HepG2 (cell line): ENCODE results near the gene TST. TPM values are rescaled to one million over a fixed set of nuclear protein-coding genes. Genes with fewer than 3 reads are reported as not detected.

Experiments used
- FOSL2 ChIP-seq: sonication (generic); formaldehyde crosslinking; IDR thresholded peaks from 2 replicates; pipeline ENCODE4 v1.4.0; 2020; ENCODE audit warnings: missing genetic modification reagents
- MBNL3 ChIP-seq: fragments of 250-450 bp; sonication (Bioruptor Pico); conservative IDR thresholded peaks from 2 replicates; pipeline ENCODE4 v1.8.0; 2022; ENCODE audit warnings: mild to moderate bottlenecking, inconsistent platforms
- POLR2AphosphoS2 ChIP-seq: IDR thresholded peaks from 2 replicates; pipeline ENCODE4 v1.6.1; 2011; ENCODE audit warnings: low read depth, low read length, improper control_type of control experiment
- SKI ChIP-seq: fragments of 450-650 bp; IDR thresholded peaks from one replicate; pipeline ENCODE4 v1.6.1; 2018; ENCODE audit warnings: mild to moderate bottlenecking; ENCODE audit not compliant: partially characterized antibody
- SNAI1 ChIP-seq: sonication (generic); formaldehyde crosslinking; IDR thresholded peaks from 2 replicates; pipeline ENCODE4 v1.5.0; 2020; ENCODE audit warnings: mild to moderate bottlenecking, missing genetic modification reagents, borderline replicate concordance
- TEAD2 ChIP-seq: sonication (generic); formaldehyde crosslinking; IDR thresholded peaks from 2 replicates; pipeline ENCODE4 v1.9.0; 2021; ENCODE audit warnings: missing genetic modification reagents
- USF2 ChIP-seq, 2 experiments: sonication (generic) in 1 of 2; formaldehyde crosslinking in 1 of 2; IDR thresholded peaks; 2 replicates each; pipeline versions ENCODE4 v1.5.1 to v1.6.1; 2011 to 2020; ENCODE audit warnings: borderline replicate concordance in 1 of 2, low read depth in 1 of 2, low read length in 1 of 2, mild to moderate bottlenecking in 1 of 2, missing genetic modification reagents in 1 of 2, moderate library complexity in 1 of 2
- ZNF331 ChIP-seq: sonication (generic); formaldehyde crosslinking; IDR thresholded peaks from 2 replicates; pipeline ENCODE4 v1.4.0; 2020; ENCODE audit warnings: missing genetic modification reagents
- ZNF558 ChIP-seq: sonication (generic); formaldehyde crosslinking; IDR thresholded peaks from 2 replicates; pipeline ENCODE4 v1.9.0; 2022; ENCODE audit warnings: mild to moderate bottlenecking, missing genetic modification reagents, borderline replicate concordance
- ZNF572 ChIP-seq: sonication (generic); formaldehyde crosslinking; IDR thresholded peaks from 2 replicates; pipeline ENCODE4 v1.5.1; 2020; ENCODE audit warnings: mild to moderate bottlenecking, missing genetic modification reagents
- ZNF747 ChIP-seq: sonication (generic); formaldehyde crosslinking; IDR thresholded peaks from 2 replicates; pipeline ENCODE4 v1.8.1; 2023; ENCODE audit warnings: missing genetic modification reagents, mild to moderate bottlenecking, borderline replicate concordance
- ZNF75D ChIP-seq: sonication (generic); formaldehyde crosslinking; IDR thresholded peaks from 2 replicates; pipeline ENCODE4 v1.8.1; 2023; ENCODE audit warnings: missing genetic modification reagents, mild to moderate bottlenecking, borderline replicate concordance
- polyA plus RNA-seq, 8 experiments: library from polyadenylated mRNA; depleted of rRNA in 3 of 8; stranded (reverse) in 7 of 8; unstranded in 1 of 8; fragments of >200 nt; fragmentation: Illumina TruSeq in 4 of 8; extraction: Trizol in 4 of 8; gene quantifications; 2 replicates each; pipeline versions ENCODE4 v1.2.1 to v1.2.3, GENCODE V29; 2011 to 2016; ENCODE audit warnings: low read depth in 4 of 8, missing spikeins in 1 of 8, mixed read lengths in 1 of 8; ENCODE audit not compliant: insufficient read depth in 1 of 8
- total RNA-seq, 5 experiments: library from RNA; depleted of rRNA; stranded (reverse); fragments of >200 nt; fragmentation: Illumina TruSeq; extraction: Trizol; gene quantifications; 2 replicates each; pipeline ENCODE4 v1.2.3, GENCODE V29; 2016; ENCODE audit warnings: low read depth in 1 of 5
- TF ChIP-seq, protein P1 (sequence below): fragments of 450-650 bp; IDR thresholded peaks from 2 replicates; pipeline ENCODE4 v1.6.1; 2016
- TF ChIP-seq, protein P2 (sequence below): sonication (generic); formaldehyde crosslinking; IDR thresholded peaks from 2 replicates; pipeline ENCODE4 v1.4.0; 2020; ENCODE audit warnings: missing genetic modification reagents, mild to moderate bottlenecking, borderline replicate concordance

The TST gene
- total and polyA plus RNA-seq, 2 of the 13 experiments (the other 11 are each of a cell fraction or from before 2014, with no cell fraction given): 44.6 to 63.6 TPM

DNA sequence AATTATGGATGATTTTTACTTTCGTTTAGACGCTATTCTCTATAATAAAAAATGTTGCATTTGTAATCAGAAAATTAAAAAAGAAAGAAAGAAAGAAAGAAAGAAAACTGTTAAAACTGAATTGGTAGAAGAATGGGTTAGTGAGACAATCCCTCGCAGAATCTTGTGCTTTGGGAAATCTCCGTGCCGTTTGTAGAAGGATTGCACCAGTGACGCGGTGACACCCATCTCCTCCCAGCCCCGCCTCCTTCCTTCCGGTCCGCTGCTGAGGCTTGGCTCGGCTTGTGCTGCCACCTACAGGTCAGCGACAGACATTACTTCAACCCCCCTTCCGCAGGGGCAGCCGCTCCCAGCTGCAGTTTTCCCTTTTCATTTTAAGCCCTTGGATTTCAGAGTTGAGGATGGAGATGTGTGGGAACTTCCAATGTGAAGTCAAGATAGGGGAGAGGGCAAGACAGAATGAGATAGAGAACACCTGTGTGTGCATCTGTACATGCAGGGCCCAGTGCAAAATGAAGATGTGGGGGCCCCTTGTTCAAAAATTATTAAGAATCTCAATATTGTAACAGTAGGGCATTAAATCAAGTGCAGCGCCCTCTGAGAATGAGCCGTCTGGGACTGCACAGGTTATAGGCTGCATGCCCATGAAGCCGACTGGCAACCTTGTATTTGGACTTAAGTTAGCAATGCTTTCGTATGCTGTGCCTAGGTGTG is 41.1 kb downstream of the TST start (continued):
- TF ChIP-seq, protein P1, sequence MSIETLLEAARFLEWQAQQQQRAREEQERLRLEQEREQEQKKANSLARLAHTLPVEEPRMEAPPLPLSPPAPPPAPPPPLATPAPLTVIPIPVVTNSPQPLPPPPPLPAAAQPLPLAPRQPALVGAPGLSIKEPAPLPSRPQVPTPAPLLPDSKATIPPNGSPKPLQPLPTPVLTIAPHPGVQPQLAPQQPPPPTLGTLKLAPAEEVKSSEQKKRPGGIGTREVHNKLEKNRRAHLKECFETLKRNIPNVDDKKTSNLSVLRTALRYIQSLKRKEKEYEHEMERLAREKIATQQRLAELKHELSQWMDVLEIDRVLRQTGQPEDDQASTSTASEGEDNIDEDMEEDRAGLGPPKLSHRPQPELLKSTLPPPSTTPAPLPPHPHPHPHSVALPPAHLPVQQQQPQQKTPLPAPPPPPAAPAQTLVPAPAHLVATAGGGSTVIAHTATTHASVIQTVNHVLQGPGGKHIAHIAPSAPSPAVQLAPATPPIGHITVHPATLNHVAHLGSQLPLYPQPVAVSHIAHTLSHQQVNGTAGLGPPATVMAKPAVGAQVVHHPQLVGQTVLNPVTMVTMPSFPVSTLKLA: no peak
- no peak for TF ChIP-seq SNAI1
- TF ChIP-seq ZNF572 (CRISPR knock-in tag): 0 out of 2 replicates have a peak, but pooled peaks have one; percentile 5
- TF ChIP-seq FOSL2 (CRISPR knock-in tag): peak; percentile 50
- no peak for TF ChIP-seq SKI
- no peak for TF ChIP-seq POLR2AphosphoS2
- no peak for TF ChIP-seq MBNL3 (CRISPR knock-in tag)
- no peak for TF ChIP-seq ZNF747 (CRISPR knock-in tag)
- no peak for TF ChIP-seq ZNF558
- no peak for TF ChIP-seq USF2 (IDR thresholded peaks at IDR 0.05; ENCODE audit: low read depth, low read length)
- no peak for TF ChIP-seq USF2 (CRISPR knock-in tag; IDR thresholded peaks at IDR 0.05; ENCODE audit: borderline replicate concordance)
- peak; percentile 48; the same call in 1 of the 2 replicates for TF ChIP-seq ZNF331 (CRISPR knock-in tag)
- no peak for TF ChIP-seq TEAD2 (CRISPR knock-in tag)
- TF ChIP-seq ZNF75D (CRISPR knock-in tag): no peak
- TF ChIP-seq, protein P2, sequence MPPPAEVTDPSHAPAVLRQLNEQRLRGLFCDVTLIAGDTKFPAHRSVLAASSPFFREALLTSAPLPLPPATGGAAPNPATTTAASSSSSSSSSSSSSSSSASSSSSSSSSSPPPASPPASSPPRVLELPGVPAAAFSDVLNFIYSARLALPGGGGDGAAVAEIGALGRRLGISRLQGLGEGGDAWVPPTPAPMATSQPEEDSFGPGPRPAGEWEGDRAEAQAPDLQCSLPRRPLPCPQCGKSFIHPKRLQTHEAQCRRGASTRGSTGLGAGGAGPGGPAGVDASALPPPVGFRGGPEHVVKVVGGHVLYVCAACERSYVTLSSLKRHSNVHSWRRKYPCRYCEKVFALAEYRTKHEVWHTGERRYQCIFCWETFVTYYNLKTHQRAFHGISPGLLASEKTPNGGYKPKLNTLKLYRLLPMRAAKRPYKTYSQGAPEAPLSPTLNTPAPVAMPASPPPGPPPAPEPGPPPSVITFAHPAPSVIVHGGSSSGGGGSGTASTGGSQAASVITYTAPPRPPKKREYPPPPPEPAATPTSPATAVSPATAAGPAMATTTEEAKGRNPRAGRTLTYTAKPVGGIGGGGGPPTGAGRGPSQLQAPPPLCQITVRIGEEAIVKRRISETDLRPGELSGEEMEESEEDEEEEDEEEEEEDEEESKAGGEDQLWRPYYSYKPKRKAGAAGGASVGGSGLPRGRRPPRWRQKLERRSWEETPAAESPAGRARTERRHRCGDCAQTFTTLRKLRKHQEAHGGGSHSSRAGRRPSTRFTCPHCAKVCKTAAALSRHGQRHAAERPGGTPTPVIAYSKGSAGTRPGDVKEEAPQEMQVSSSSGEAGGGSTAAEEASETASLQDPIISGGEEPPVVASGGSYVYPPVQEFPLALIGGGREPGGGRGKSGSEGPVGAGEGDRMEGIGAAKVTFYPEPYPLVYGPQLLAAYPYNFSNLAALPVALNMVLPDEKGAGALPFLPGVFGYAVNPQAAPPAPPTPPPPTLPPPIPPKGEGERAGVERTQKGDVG (CRISPR knock-in tag): no peak
